Measurements from ENCODE around the gene SLC17A2. TPM values are rescaled to one million over a fixed set of nuclear protein-coding genes. Genes with fewer than 3 reads are reported as not detected.

Gene SLC17A2
- total RNA-seq, 1 donor from 2014 or later: not detected

DNA sequence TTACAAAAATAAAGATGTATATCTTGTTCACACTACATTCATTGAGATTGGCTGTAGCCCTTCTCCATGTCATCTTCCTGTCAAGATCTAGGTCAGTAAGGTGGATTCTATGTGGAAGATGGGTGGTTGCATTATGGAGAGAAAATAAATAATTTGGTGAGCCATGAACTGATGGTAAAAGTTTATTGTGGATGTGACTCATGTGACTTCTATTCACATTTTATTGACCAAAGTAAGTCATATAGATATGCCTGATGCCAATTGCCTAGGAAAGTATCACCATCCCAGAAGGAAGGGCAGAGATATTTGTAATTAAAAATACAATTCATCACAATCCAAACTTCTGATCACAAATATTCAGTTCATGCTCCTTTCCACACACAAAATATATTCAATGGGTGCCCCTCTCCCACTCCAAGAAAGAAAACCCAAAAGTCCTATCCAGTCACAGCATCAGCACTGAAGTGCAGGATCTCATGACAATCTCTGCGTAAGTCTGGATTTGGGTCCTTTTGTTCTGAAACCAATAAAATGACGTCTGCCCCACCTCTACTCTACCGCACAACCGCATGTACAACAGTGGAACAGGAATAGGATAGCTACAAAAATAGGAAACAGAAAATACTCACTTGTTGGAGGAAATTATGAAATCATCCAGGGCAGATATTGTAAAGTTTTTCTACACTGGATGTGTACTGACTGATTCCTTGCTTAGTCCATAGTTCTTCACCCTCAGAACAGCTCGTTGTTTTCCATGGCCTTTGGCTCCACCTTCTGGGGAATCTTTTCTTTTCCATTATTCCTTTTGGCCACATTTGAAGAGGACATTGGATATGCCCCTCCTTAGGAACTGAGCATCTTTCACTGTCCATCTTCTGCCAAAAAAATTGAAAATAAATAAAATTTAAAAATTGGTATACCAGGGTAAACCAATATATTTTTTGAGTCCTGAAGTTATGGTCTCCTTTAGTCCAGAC lies 40.3 kb downstream of the SLC17A2 start:
- TF ChIP-seq CTCF (IDR thresholded peaks at IDR 0.05): peak in 2 of 3 experiments; percentile 55 to 59

DNA sequence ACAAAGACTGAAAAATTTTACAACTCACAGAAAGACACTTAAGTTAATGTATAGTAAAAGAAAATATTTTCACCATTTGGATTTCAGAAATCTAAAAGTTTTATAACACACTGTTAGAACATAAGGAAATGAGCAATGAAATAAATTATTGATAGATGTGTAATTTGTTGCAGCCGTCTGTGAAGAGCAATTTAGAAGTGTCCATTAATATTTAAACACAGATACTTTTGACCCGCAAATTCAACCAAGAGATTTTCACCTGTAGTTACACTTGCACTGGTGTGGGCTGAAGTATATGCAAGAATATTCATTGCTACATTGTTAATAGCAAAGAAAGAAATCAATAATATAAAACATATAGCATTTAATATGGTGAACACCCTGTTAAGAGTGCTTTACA lies 41.9 kb downstream of the SLC17A2 start:
- no peak for TF ChIP-seq CTCF (IDR thresholded peaks at IDR 0.05)
- Histone ChIP-seq H3K4me3 (no peak overlapping the region), H3K9me3 (no peaks in the 10 kb centered on the region), H3K27ac (no peak overlapping the region), H3K36me3 (no peaks in the 10 kb centered on the region), H3K27me3 (no peaks in the 10 kb centered on the region), H3K4me1 (no peaks in the 10 kb centered on the region)
- DNase-seq (ENCODE audit: low spot score in 2 of 2): no peak
- intact Hi-C loops (cut with DNase I): no loop called here

More for the DNA sequence above, 40.3 kb downstream of the SLC17A2 start:
- no peak for DNase-seq (ENCODE audit: low spot score in 2 of 2)
- Histone ChIP-seq H3K27me3 (no peaks in the 10 kb centered on the region), H3K36me3 (no peaks in the 10 kb centered on the region), H3K4me1 (no peaks in the 10 kb centered on the region), H3K4me3 (no peak overlapping the region), H3K27ac (no peak overlapping the region), H3K9me3 (no peaks in the 10 kb centered on the region)
- intact Hi-C loops (cut with DNase I): loop anchor here (2.0 kb wide), 1 partner anchor 101 kb away; no protein-coding TSS in a partner anchor

- Histone ChIP-seq H3K4me1 (no peaks in the 10 kb centered on the region), H3K36me3 (no peaks in the 10 kb centered on the region), H3K27ac (no peak overlapping the region), H3K27me3 (no peaks in the 10 kb centered on the region), H3K4me3 (no peak overlapping the region), H3K9me3 (no peaks in the 10 kb centered on the region)
- TF ChIP-seq CTCF (IDR thresholded peaks at IDR 0.05): no peak
- intact Hi-C loops (cut with DNase I): no loop called here
- no peak for DNase-seq (ENCODE audit: low spot score in 2 of 2)
Measured at GRCh38 chr6:25886066-25886465, 44.4 kb downstream of the SLC17A2 start.

DNA sequence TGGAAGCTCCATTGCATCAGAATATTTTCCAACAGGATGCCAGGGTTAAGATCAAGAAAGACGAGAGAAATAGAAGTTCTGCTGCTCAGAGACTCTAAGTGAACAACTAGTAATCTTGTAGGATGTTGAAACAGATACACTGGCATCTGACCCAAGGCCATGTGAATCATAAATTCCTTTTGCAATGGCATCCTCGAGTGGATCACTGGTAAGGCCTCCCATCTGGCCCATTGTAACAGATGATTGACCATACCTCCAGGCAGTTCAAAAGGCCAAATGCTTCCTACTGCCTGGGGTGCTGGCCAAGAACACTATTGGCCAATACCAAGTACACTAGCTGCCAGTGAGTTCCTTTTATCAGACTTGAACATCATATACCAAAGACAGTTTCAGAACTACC lies 46.5 kb downstream of the SLC17A2 start:
- H3K36me3 ChIP-seq: no peaks in the 10 kb centered on the region
- H3K4me3 ChIP-seq: no peak overlapping the region
- TF ChIP-seq CTCF (IDR thresholded peaks at IDR 0.05): no peak
- no peaks in the 10 kb centered on the region for H3K9me3 ChIP-seq
- no peaks in the 10 kb centered on the region for H3K27me3 ChIP-seq
- H3K4me1 ChIP-seq: no peaks in the 10 kb centered on the region
- intact Hi-C loops (cut with DNase I): no loop called here
- H3K27ac ChIP-seq: no peak overlapping the region
- DNase-seq (ENCODE audit: low spot score in 2 of 2): no peak

- Histone ChIP-seq H3K36me3 (no peaks in the 10 kb centered on the region), H3K4me3 (no peak overlapping the region), H3K27me3 (no peaks in the 10 kb centered on the region), H3K9me3 (no peaks in the 10 kb centered on the region), H3K27ac (no peak overlapping the region), H3K4me1 (no peaks in the 10 kb centered on the region)
- no peak for DNase-seq (ENCODE audit: low spot score in 2 of 2)
- TF ChIP-seq CTCF (IDR thresholded peaks at IDR 0.05): no peak
- intact Hi-C loops (cut with DNase I): no loop called here
Measured at GRCh38 chr6:25883536-25883935, 47.0 kb downstream of the SLC17A2 start.

Measured in ascending aorta (tissue), 2 donors.